CD14-positive monocyte (primary cell): Measurements from ENCODE around the gene CELF5. TPM values are rescaled to one million over a fixed set of nuclear protein-coding genes. Genes with fewer than 3 reads are reported as not detected.

Experiments
- DNase-seq, 3 donors: peaks; one replicate each; pipeline ENCODE4 v3.0.0-alpha.2; 2011 to 2022
- H2AFZ ChIP-seq: 2 replicates; pipeline ENCODE4 v1.6.0; 2012; ENCODE audit warnings: mild to moderate bottlenecking, low read depth, low read length, inconsistent platforms; ENCODE audit not compliant: insufficient read depth, poor library complexity, severe bottlenecking
- H3K27ac ChIP-seq, 2 donors: 1 replicate in 1 of 2; 2 replicates in 1 of 2; pipeline ENCODE4 v1.5.1; 2012 to 2013; ENCODE audit warnings: low read length in 2 of 2, control low read depth in 1 of 2, inconsistent platforms in 1 of 2, low read depth in 1 of 2, mild to moderate bottlenecking in 1 of 2
- H3K27me3 ChIP-seq, 2 donors: one replicate each; pipeline versions ENCODE4 v1.6.0 to v1.6.1; 2011 to 2013; ENCODE audit warnings: low read length in 2 of 2; ENCODE audit not compliant: control insufficient read depth in 2 of 2, insufficient read depth in 2 of 2
- H3K36me3 ChIP-seq, 2 donors: replicated peaks in 1 of 2; 1 replicate in 1 of 2; 2 replicates in 1 of 2; pipeline versions ENCODE4 v1.5.1 to v1.6.1; 2012 to 2013; ENCODE audit warnings: low read length in 2 of 2, control low read depth in 1 of 2, inconsistent platforms in 1 of 2, mild to moderate bottlenecking in 1 of 2; ENCODE audit not compliant: insufficient read depth in 2 of 2, control insufficient read depth in 1 of 2
- H3K4me1 ChIP-seq, 2 donors: 1 replicate in 1 of 2; 2 replicates in 1 of 2; pipeline versions ENCODE4 v1.5.1 to v1.6.1; 2012 to 2013; ENCODE audit warnings: low read length in 2 of 2, control low read depth in 1 of 2, inconsistent platforms in 1 of 2, mild to moderate bottlenecking in 1 of 2, moderate library complexity in 1 of 2; ENCODE audit not compliant: insufficient read depth in 2 of 2, control insufficient read depth in 1 of 2
- H3K4me2 ChIP-seq: replicated peaks from 2 replicates; pipeline ENCODE3; 2012; ENCODE audit warnings: low read length, moderate library complexity, mild to moderate bottlenecking; ENCODE audit not compliant: poor library complexity, severe bottlenecking; ENCODE audit errors: extremely low read depth
- H3K4me3 ChIP-seq, 3 experiments: fragments of 200-600 bp in 1 of 3; sonication (generic) in 1 of 3; replicated peaks in 1 of 3; 1 replicate in 2 of 3; 2 replicates in 1 of 3; pipeline ENCODE4 v1.5.1; 2011 to 2013; ENCODE audit warnings: low read length in 3 of 3, mild to moderate bottlenecking in 3 of 3, control low read depth in 2 of 3, low read depth in 2 of 3, inconsistent platforms in 1 of 3, moderate library complexity in 1 of 3
- H3K79me2 ChIP-seq: 2 replicates; pipeline ENCODE4 v1.6.0; 2012; ENCODE audit warnings: mild to moderate bottlenecking, control low read depth, inconsistent platforms, low read length, moderate library complexity; ENCODE audit not compliant: insufficient read depth
- H3K9ac ChIP-seq: 2 replicates; pipeline ENCODE4 v1.6.0; 2017; ENCODE audit warnings: low read length, mild to moderate bottlenecking; ENCODE audit not compliant: insufficient read depth, poor library complexity, severe bottlenecking
- H3K9me3 ChIP-seq, 2 donors: replicated peaks in 1 of 2; 1 replicate in 1 of 2; 2 replicates in 1 of 2; pipeline versions ENCODE4 v1.5.1 to v1.6.1; 2012 to 2013; ENCODE audit warnings: low read length in 2 of 2, control low read depth in 1 of 2; ENCODE audit not compliant: control insufficient read depth in 1 of 2, insufficient read depth in 1 of 2
- H4K20me1 ChIP-seq: 2 replicates; pipeline ENCODE4 v1.6.0; 2012; ENCODE audit warnings: mild to moderate bottlenecking, low read length, control low read depth, moderate library complexity; ENCODE audit not compliant: insufficient read depth
- H3K27ac Mint-ChIP-seq, 7 donors: one replicate each; pipeline ENCODE4 v1.8.0; 2020; ENCODE audit warnings: mild to moderate bottlenecking in 7 of 7, mixed read lengths in 7 of 7, moderate library complexity in 6 of 7, inconsistent platforms in 2 of 7
- H3K27me3 Mint-ChIP-seq, 3 donors: one replicate each; pipeline ENCODE4 v1.8.0; 2021 to 2022; ENCODE audit warnings: low read depth in 3 of 3, mild to moderate bottlenecking in 3 of 3, mixed read lengths in 3 of 3, moderate library complexity in 3 of 3, inconsistent platforms in 1 of 3
- H3K36me3 Mint-ChIP-seq, 2 donors: one replicate each; pipeline ENCODE4 v1.8.0; 2020; ENCODE audit warnings: mixed read lengths in 2 of 2, inconsistent platforms in 1 of 2, mild to moderate bottlenecking in 1 of 2
- H3K4me1 Mint-ChIP-seq: one replicate; pipeline ENCODE4 v1.8.0; 2020; ENCODE audit warnings: mild to moderate bottlenecking, mixed read lengths
- H3K4me3 Mint-ChIP-seq, 2 donors: one replicate each; pipeline ENCODE4 v1.8.0; 2020; ENCODE audit warnings: mild to moderate bottlenecking in 2 of 2, mixed read lengths in 2 of 2, moderate library complexity in 1 of 2
- H3K9me3 Mint-ChIP-seq, 7 donors: one replicate each; pipeline ENCODE4 v1.8.0; 2020 to 2022; ENCODE audit warnings: mixed read lengths in 7 of 7, mild to moderate bottlenecking in 6 of 7, moderate library complexity in 6 of 7, inconsistent platforms in 2 of 7
- CTCF ChIP-seq: fragments of 200-600 bp; IDR thresholded peaks from one replicate; pipeline ENCODE4 v1.8.0; 2022; ENCODE audit warnings: antibody characterized with exemption, mild to moderate bottlenecking
- WGBS: methylation state at CpG from one replicate; pipeline ENCODE4 v1.1.5; 2013; ENCODE audit warnings: missing lambda C conversion rate; ENCODE audit not compliant: insufficient coverage; 5-methylcytosine and 5-hydroxymethylcytosine counted together
- intact Hi-C, 2 donors: fragments of 100-400 bp; cut with micrococcal nuclease; formaldehyde crosslinking; loops; one replicate each; pipeline versions ENCODE4 v1.15.0 to v1.15.1; 2023
- polyA plus RNA-seq, 3 donors: library from polyadenylated mRNA; depleted of rRNA in 1 of 3; unstranded in 2 of 3; stranded (reverse) in 1 of 3; fragments of 300-500 nt in 2 of 3; fragments of >200 nt in 1 of 3; fragmentation: Illumina TruSeq in 2 of 3; gene quantifications; 1 replicate in 2 of 3; 2 replicates in 1 of 3; pipeline ENCODE4 v1.2.3, GENCODE V29; 2012 to 2021

The CELF5 gene
- polyA plus RNA-seq, 3 donors, result not detected

GRCh38 chr19:3291644-3292043 is 67.2 kb downstream of the CELF5 start:
- Histone ChIP-seq H3K4me1 (no peaks in the 10 kb centered on the region), H3K27ac (no peak overlapping the region), H3K4me2 (no peak overlapping the region), H3K36me3 (no peaks in the 10 kb centered on the region), H2AFZ (no peak overlapping the region), H3K9ac (no peak overlapping the region), H3K27me3 (peaks cover 0 to 6% of the 10 kb centered on the region in 2 donors), H3K4me3 (no peak overlapping the region), H3K79me2 (no peaks in the 10 kb centered on the region), H3K9me3 (no peaks in the 10 kb centered on the region), H4K20me1 (no peaks in the 10 kb centered on the region)
- 94% methylated on average over 4 of the region's 5 CpGs for WGBS
- H3K4me1 Mint-ChIP-seq, result no peaks in the 10 kb centered on the region
- H3K4me3 Mint-ChIP-seq, result no peak overlapping the region
- peaks cover 11 to 57% (median 29%) of the 10 kb centered on the region in 3 donors for H3K27me3 Mint-ChIP-seq
- TF ChIP-seq CTCF, result no peak
- H3K36me3 Mint-ChIP-seq, result no peaks in the 10 kb centered on the region
- intact Hi-C loops, result no loop called here
- no peak for DNase-seq
- peaks cover 0 to 5% (median 3%) of the 10 kb centered on the region in 7 donors for H3K9me3 Mint-ChIP-seq
- no peak overlapping the region for H3K27ac Mint-ChIP-seq

DNA sequence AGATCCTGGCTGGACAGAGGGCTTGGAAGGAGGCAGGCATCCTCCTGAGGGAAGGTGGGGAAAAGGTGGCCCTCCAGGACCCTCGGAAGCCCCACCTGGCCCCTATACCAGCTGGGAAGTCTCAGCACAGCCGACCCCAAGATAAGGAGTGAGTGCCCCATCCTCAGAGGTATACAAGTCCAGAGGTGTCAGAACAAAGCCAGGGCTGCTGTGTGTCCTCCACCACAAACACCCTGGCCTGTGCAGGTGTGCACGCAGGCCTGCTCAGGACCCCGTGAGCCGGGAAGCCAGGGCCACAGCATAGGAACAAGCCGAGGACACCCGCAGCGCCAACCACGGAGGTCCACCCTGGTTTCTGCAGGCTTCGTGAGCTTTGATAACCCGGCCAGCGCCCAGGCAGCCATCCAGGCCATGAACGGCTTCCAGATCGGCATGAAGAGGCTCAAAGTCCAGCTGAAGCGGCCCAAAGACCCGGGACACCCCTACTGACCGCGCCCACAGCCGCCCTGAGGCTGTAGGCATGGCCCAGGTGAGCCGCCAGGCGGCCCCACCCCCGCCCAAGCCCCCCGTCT is 68.6 kb downstream of the CELF5 start:
- Mint-ChIP-seq H3K9me3 (peaks cover 0 to 2% (median 0%) of the 10 kb centered on the region in 7 donors), H3K4me3 (no peak overlapping the region), H3K27ac (no peak overlapping the region), H3K36me3 (no peaks in the 10 kb centered on the region), H3K27me3 (peaks cover 11 to 50% (median 24%) of the 10 kb centered on the region in 3 donors), H3K4me1 (no peaks in the 10 kb centered on the region)
- no peaks in the 10 kb centered on the region for H3K36me3 ChIP-seq
- TF ChIP-seq CTCF, result no peak
- intact Hi-C loops, result no loop called here
- no peaks in the 10 kb centered on the region for H3K4me1 ChIP-seq
- WGBS, result 93% methylated on average over 20 of the region's 23 CpGs
- no peaks in the 10 kb centered on the region for H3K9me3 ChIP-seq
- no peak overlapping the region for H3K4me3 ChIP-seq
- no peak overlapping the region for H2AFZ ChIP-seq
- H3K79me2 ChIP-seq, result no peaks in the 10 kb centered on the region
- no peak for DNase-seq
- H4K20me1 ChIP-seq, result no peaks in the 10 kb centered on the region
- H3K27me3 ChIP-seq, result peaks cover 0 to 6% of the 10 kb centered on the region in 2 donors
- no peak overlapping the region for H3K9ac ChIP-seq
- H3K27ac ChIP-seq, result no peak overlapping the region
- H3K4me2 ChIP-seq, result no peak overlapping the region
